AG09309 (cell line): Measurements from ENCODE around the gene NWD2.

ENCODE experiments used
- DNase-seq: peaks from one replicate; pipeline ENCODE4 v3.0.0-alpha.2; 2010; ENCODE audit warnings: low read depth
- H3K4me3 ChIP-seq: 2 replicates; pipeline ENCODE4 v1.5.1; 2011; ENCODE audit warnings: mild to moderate bottlenecking, low read depth, low read length, moderate library complexity; ENCODE audit not compliant: control insufficient read depth
- CTCF ChIP-seq: IDR thresholded peaks from 2 replicates; pipeline ENCODE4 v1.5.1; 2011; ENCODE audit warnings: mild to moderate bottlenecking, low read depth, low read length, inconsistent platforms; ENCODE audit not compliant: insufficient read depth, control insufficient read depth; ENCODE audit errors: missing control alignments

Gene NWD2

GRCh38 chr4:37461801-37462200 is 217.3 kb downstream of the NWD2 start:
- H3K4me3 ChIP-seq, result no peak overlapping the region
- no peak for TF ChIP-seq CTCF
- no peak for DNase-seq

GRCh38 chr4:37463033-37463856 is 218.7 kb downstream of the NWD2 start:
- no peak overlapping the region for H3K4me3 ChIP-seq
- DNase-seq, result no peak
- no peak for TF ChIP-seq CTCF

DNA sequence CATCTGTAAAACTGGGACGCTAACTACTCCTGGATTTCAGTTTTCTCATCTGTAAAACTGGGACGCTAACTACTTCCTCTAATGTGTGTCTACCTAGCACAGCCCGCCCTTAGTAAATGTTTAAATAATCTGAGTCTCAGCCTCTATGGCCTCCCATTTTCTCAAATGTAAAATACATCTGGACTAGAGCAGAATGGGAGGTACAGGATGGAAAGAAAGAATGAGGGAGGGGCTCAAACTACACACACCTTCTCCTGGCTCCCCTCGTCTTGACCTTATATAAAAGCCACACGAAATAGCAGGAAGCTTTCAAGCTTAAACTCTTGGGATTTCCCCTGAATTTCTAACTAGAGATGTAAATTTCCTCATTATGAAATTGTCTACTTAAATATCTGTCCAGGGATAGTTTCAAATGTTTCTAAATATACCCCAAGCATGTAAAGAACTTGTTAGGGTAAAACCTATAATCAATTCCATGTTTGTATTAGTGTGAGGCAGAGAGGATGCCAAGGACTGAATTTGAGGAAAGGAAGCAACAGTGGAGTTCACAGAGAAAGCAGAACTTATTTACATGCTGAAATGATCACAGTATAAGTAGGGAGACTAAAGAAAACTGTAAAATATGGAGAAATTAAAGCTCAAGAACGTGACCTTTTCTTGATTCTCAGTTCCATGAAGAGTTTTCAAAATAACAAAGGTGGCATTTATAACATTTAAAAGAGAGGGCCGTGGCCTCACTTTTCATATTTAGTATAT is 220.0 kb downstream of the NWD2 start:
- TF ChIP-seq CTCF, result no peak
- no peak for DNase-seq
- no peak overlapping the region for H3K4me3 ChIP-seq

DNA sequence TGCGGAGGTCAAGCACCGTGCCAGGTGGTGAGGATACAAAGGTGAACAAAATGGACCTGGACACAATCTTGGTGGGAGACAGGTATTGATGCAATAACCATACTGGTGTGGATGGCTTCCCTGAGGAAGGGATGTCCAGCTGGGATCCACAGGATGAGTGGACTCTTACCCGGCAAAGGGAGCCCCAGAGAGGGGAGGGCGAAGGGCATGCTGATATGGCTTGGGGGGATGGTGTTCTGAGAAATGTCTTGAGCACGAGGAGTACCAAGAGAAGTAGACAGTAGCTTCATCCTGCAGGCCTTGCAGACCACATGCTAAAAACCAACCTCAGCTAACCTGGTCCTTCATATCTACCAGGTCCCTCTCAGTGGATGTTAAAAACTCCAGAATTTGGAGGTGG is 220.8 kb downstream of the NWD2 start:
- DNase-seq, result no peak
- no peak overlapping the region for H3K4me3 ChIP-seq
- no peak for TF ChIP-seq CTCF

DNA sequence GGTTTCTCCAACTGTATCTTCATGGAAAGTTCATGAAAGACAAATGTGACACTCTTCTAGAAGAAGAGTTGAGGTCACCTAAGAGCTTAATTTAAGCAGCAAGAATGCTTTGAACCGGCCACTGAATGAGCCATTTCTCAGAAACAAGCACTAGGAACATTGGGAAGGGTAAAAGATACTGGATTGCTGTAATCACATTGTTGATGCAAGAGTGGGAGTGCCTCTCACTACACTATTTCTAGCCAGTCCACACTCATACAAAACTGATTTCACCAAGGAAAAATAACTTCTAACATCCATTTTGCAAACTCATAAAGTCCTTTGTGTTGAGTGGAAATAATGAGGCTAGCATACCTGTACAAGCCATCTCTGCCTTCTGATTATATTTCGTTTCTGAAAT is 221.3 kb downstream of the NWD2 start:
- H3K4me3 ChIP-seq, result no peak overlapping the region
- TF ChIP-seq CTCF, result no peak
- no peak for DNase-seq

- no peak for DNase-seq
- no peak overlapping the region for H3K4me3 ChIP-seq
- TF ChIP-seq CTCF, result no peak
Measured at GRCh38 chr4:37467223-37467622, 222.7 kb downstream of the NWD2 start.
